Measurements from ENCODE around the gene RIMOC1.

RIMOC1 gene

GRCh38 chr5:41877408-41877807, 26.7 kb upstream of the RIMOC1 start:
- TF ChIP-seq GATA2 (IDR thresholded peaks at IDR 0.05; ENCODE audit: low read depth, low read length) = no peak
- no peak for TF ChIP-seq GATA3 (IDR thresholded peaks at IDR 0.05; ENCODE audit: low read depth, low read length)

DNA sequence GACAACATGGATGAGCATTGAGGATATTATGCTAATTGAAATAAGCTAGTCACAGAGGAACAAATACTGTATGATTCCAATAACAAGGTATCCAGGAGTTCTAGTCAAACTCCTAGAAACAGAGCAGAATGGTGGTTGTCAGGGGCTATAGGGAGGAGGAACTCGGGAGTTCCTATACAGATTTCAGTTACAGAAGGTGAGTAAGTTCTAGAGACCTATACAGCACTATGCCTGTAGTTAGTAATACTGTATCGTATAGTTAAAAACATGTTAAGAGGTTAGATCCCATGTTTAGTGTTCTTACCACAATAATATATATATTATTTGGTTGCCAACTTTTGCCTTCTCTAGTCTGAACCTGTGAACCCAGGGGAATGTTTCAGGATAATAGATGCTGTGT, 26.0 kb upstream of the RIMOC1 start:
- TF ChIP-seq GATA2 (IDR thresholded peaks at IDR 0.05; ENCODE audit: low read depth, low read length) (no peak), GATA3 (IDR thresholded peaks at IDR 0.05; ENCODE audit: low read depth, low read length) (no peak)

DNA sequence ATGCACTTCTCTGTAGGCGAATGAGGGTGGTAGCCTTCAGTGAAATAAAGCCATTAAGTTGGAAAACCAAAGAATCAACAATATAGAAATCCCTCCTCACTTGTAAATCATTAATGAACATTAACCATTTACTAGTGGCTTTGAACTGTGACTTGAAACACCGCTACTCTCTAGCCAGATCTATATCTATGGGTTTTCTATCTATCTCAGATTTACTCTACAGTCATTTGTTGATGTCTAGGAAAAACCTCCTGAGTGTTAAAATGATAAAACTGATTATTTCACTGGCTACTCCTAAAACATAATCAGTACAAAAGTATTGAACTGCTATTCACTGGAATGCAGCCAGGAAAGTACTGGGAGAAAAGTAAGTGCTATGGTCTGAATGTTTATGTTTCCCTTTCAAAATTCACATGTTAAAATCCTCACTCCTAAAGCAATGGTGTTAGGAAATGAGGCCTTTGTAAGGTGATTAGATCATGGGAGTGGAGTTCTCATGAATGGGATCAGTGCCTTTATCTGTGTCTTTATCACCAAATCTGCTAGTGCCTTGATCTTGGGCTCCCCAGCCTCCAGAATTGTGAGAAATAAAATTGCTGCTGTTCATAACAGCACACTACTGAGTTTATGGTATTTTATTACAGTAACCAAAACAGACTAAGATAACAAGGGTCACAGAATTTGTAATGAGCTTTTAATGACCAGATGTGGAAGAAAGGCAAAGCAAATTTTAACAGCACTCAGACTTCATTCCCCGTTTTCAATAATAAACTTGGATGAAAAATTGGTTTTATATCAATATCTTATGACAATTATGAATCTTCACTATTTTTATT, 25.3 kb upstream of the RIMOC1 start:
- TF ChIP-seq GATA2 (IDR thresholded peaks at IDR 0.05; ENCODE audit: low read depth, low read length) = no peak
- TF ChIP-seq GATA3 (IDR thresholded peaks at IDR 0.05; ENCODE audit: low read depth, low read length) = no peak

- no peak for TF ChIP-seq GATA3 (IDR thresholded peaks at IDR 0.05; ENCODE audit: low read depth, low read length)
- TF ChIP-seq GATA2 (IDR thresholded peaks at IDR 0.05; ENCODE audit: low read depth, low read length) = no peak
These were observed 21.4 kb upstream of the RIMOC1 start for GRCh38 chr5:41882765-41883164.

DNA sequence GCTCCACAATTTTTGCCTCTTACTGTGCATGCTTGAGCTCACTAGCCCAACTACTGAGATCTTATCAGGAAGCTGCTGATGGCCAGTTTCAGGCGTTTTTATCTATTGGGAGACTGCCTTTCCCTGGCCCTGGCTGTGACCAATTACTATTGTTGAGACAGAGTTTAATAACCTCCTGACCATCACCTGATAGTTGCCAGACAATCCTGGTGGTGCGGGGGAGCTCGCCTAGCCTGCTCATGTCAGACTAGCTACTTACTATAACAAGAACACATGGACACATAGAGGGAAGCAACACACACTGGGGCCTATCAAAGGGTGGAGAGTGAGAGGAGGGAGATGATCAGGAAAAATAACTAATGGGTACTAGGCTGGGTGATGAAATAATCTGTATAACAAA, 20.9 kb upstream of the RIMOC1 start:
- TF ChIP-seq GATA2 (IDR thresholded peaks at IDR 0.05; ENCODE audit: low read depth, low read length) (0 out of 2 replicates have a peak, but pooled peaks have one; percentile 26), GATA3 (IDR thresholded peaks at IDR 0.05; ENCODE audit: low read depth, low read length) (no peak)

DNA sequence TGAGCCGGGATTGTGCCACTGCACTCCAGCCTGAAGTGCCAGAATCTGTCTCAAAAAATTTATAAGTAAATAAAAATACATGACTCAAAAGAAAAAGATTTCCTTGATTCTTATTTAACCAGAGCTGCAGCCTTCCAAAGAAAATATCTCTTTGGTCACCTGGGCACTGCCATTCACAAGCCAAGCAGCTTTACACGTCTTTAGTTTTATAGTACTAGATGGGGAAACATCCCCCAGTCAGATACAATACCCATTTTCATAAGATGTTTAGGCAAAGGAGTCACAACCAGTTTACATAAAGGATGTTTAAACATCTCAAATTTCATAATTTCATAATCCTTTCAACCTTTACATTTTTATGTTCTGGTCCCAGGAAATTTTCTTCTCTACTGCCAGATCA, 20.2 kb upstream of the RIMOC1 start:
- TF ChIP-seq GATA3 (IDR thresholded peaks at IDR 0.05; ENCODE audit: low read depth, low read length) (no peak), GATA2 (IDR thresholded peaks at IDR 0.05; ENCODE audit: low read depth, low read length) (no peak)

DNA sequence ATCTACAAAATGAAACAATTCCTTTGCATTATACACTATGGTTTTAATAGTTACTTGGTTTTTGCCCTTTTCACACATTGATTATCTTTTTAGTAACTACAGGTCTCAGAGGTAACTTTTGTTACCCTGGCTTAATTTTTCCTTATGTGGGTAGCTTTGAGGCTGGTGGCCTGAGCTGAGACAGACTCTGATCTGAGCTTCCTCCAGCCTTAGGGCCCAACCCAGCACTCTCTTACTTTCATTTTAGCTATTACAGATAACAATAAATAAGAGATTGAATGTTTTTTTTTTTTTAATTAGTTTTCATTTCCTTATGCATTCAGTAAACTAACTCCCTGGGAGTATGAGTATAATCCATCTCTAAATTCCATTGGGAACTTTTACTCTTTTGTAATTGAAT, 18.9 kb upstream of the RIMOC1 start:
- no peak for TF ChIP-seq GATA3 (IDR thresholded peaks at IDR 0.05; ENCODE audit: low read depth, low read length)
- TF ChIP-seq GATA2 (IDR thresholded peaks at IDR 0.05; ENCODE audit: low read depth, low read length) = no peak

- TF ChIP-seq GATA3 (IDR thresholded peaks at IDR 0.05; ENCODE audit: low read depth, low read length) = no peak
- TF ChIP-seq GATA2 (IDR thresholded peaks at IDR 0.05; ENCODE audit: low read depth, low read length) = no peak
These were observed 13.0 kb upstream of the RIMOC1 start for GRCh38 chr5:41891066-41891707.

- TF ChIP-seq GATA2 (IDR thresholded peaks at IDR 0.05; ENCODE audit: low read depth, low read length) (no peak), GATA3 (IDR thresholded peaks at IDR 0.05; ENCODE audit: low read depth, low read length) (no peak)
These were observed 12.1 kb upstream of the RIMOC1 start for GRCh38 chr5:41892031-41892430.

- TF ChIP-seq GATA3 (IDR thresholded peaks at IDR 0.05; ENCODE audit: low read depth, low read length) (no peak), GATA2 (IDR thresholded peaks at IDR 0.05; ENCODE audit: low read depth, low read length) (no peak)
These were observed 10.9 kb upstream of the RIMOC1 start for GRCh38 chr5:41893074-41893851.

DNA sequence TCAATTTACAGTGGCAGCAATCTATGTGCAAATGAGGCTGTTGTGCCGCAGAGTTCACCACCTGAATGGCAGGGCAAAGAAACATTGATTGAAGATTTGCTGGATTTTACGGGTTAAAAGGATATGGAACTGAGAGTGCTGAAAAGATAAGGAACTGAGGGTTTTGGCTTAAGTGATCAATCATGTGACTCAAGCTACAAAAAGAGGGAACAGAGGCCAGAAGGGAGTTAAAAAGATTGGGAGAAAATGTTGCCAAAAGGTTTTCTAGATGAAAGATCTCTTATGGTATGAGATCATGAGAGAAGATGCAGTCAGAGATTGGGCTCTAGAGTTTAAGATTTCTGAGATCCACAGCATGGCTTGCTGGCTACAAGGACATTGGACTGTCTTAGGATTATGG, 7.9 kb upstream of the RIMOC1 start:
- TF ChIP-seq GATA2 (IDR thresholded peaks at IDR 0.05; ENCODE audit: low read depth, low read length) (no peak), GATA3 (IDR thresholded peaks at IDR 0.05; ENCODE audit: low read depth, low read length) (no peak)

GRCh38 chr5:41903382-41903891, 707 bp upstream of the RIMOC1 start:
- TF ChIP-seq GATA3 (IDR thresholded peaks at IDR 0.05; ENCODE audit: low read depth, low read length) = no peak
- no peak for TF ChIP-seq GATA2 (IDR thresholded peaks at IDR 0.05; ENCODE audit: low read depth, low read length)

- TF ChIP-seq GATA3 (IDR thresholded peaks at IDR 0.05; ENCODE audit: low read depth, low read length) (no peak), GATA2 (IDR thresholded peaks at IDR 0.05; ENCODE audit: low read depth, low read length) (no peak)
These were observed 2.0 kb downstream of the RIMOC1 start for GRCh38 chr5:41906151-41906550.

Data from SH-SY5Y (cell line).